GM23248 (cell line): ENCODE results near the gene LPCAT2. TPM values are rescaled to one million over a fixed set of nuclear protein-coding genes. Genes with fewer than 3 reads are reported as not detected.

Experiments
- DNase-seq: peaks from one replicate; pipeline ENCODE4 v3.0.0-alpha.2; 2015
- H2AFZ ChIP-seq: fragments of 200-600 bp; sonication (generic); 2 replicates; pipeline ENCODE4 v1.6.1; 2016; ENCODE audit warnings: antibody characterized with exemption
- H3F3A ChIP-seq: fragments of 200-600 bp; sonication (generic); 2 replicates; pipeline ENCODE4 v1.6.1; 2016; ENCODE audit warnings: mild to moderate bottlenecking, antibody characterized with exemption, mixed run types; ENCODE audit not compliant: insufficient read depth
- H3K27ac ChIP-seq: fragments of 200-600 bp; sonication (generic); 2 replicates; pipeline ENCODE4 v1.5.1; 2016; ENCODE audit warnings: mild to moderate bottlenecking
- H3K27me3 ChIP-seq: fragments of 200-600 bp; sonication (generic); replicated peaks from 2 replicates; pipeline ENCODE4 v1.6.1; 2016; ENCODE audit warnings: mild to moderate bottlenecking; ENCODE audit not compliant: insufficient read depth
- H3K36me3 ChIP-seq: fragments of 200-600 bp; sonication (generic); 2 replicates; pipeline ENCODE4 v1.6.1; 2016; ENCODE audit warnings: low read depth, mild to moderate bottlenecking
- H3K4me1 ChIP-seq: fragments of 200-600 bp; sonication (generic); 2 replicates; pipeline ENCODE4 v1.6.1; 2016; ENCODE audit warnings: mild to moderate bottlenecking; ENCODE audit not compliant: insufficient read depth
- H3K4me2 ChIP-seq: fragments of 200-600 bp; sonication (generic); one replicate; pipeline ENCODE4 v1.6.1; 2016; ENCODE audit warnings: mild to moderate bottlenecking; ENCODE audit not compliant: unreplicated experiment
- H3K4me3 ChIP-seq: fragments of 200-600 bp; sonication (generic); 2 replicates; pipeline ENCODE4 v1.5.1; 2016; ENCODE audit warnings: mild to moderate bottlenecking
- H3K79me2 ChIP-seq: fragments of 200-600 bp; sonication (generic); 2 replicates; pipeline ENCODE4 v1.6.1; 2016; ENCODE audit warnings: mild to moderate bottlenecking; ENCODE audit not compliant: insufficient read depth
- H3K9ac ChIP-seq: fragments of 200-600 bp; sonication (generic); 2 replicates; pipeline ENCODE4 v1.6.1; 2016; ENCODE audit warnings: mild to moderate bottlenecking
- H3K9me2 ChIP-seq: fragments of 200-600 bp; sonication (generic); 2 replicates; pipeline ENCODE4 v1.6.1; 2016; ENCODE audit warnings: mixed run types, mild to moderate bottlenecking, moderate library complexity; ENCODE audit not compliant: insufficient read depth
- H3K9me3 ChIP-seq: fragments of 200-600 bp; sonication (generic); one replicate; pipeline ENCODE4 v1.6.1; 2017; ENCODE audit warnings: low read depth
- H4K20me1 ChIP-seq: fragments of 200-600 bp; sonication (generic); 2 replicates; pipeline ENCODE4 v1.6.0; 2016; ENCODE audit not compliant: insufficient read depth
- EZH2 ChIP-seq: fragments of 200-600 bp; sonication (generic); IDR thresholded peaks from 2 replicates; pipeline ENCODE4 v1.6.1; 2018; ENCODE audit warnings: antibody characterized with exemption, mild to moderate bottlenecking; ENCODE audit not compliant: insufficient read depth, poor library complexity, severe bottlenecking
- EZH2phosphoT487 ChIP-seq: fragments of 200-600 bp; sonication (generic); IDR thresholded peaks from 2 replicates; pipeline ENCODE4 v1.6.1; 2018; ENCODE audit warnings: antibody characterized with exemption, moderate library complexity, mild to moderate bottlenecking, low read depth; ENCODE audit not compliant: insufficient read depth
- WGBS, 2 experiments: methylation state at CpG; one replicate each; pipeline ENCODE4 v1.1.6; 2015 to 2017; ENCODE audit warnings: low lambda C conversion rate in 2 of 2, low coverage in 1 of 2; ENCODE audit errors: missing lambda C conversion rate in 2 of 2; 5-methylcytosine and 5-hydroxymethylcytosine counted together
- in situ Hi-C: fragments of 300-500 bp; cut with MboI; formaldehyde crosslinking; loops from 2 replicates; pipeline ENCODE4 v1.15.0; 2020
- polyA plus RNA-seq: library from polyadenylated mRNA; unstranded; fragments of >200 nt; fragmentation: Nextera tagmentation; extraction: Ambion mirVana; gene quantifications from 2 replicates; pipeline ENCODE4 v1.2.1, GENCODE V29; 2016
- total RNA-seq: library from RNA; depleted of rRNA; stranded (reverse); fragments of >200 nt; shearing (Covaris generic); gene quantifications from 2 replicates; pipeline ENCODE4 v1.2.3, GENCODE V29; 2014

The LPCAT2 gene
- total and polyA plus RNA-seq, 2 experiments from 2014 or later: 11.4 to 12.4 TPM

GRCh38 chr16:55487048-55487803 lies 21.6 kb upstream of the LPCAT2 start:
- Histone ChIP-seq H3K27ac (peak overlapping the region; percentile 100), H2AFZ (no peak overlapping the region), H3K27me3 (no peaks in the 10 kb centered on the region), H4K20me1 (no peaks in the 10 kb centered on the region), H3K36me3 (peaks cover 82% of the 10 kb centered on the region), H3K79me2 (peaks cover 68% of the 10 kb centered on the region), H3K4me3 (peak overlapping the region; percentile 27; the same call in 1 of the 2 replicates), H3K9ac (peak overlapping the region; percentile 80), H3K9me3 (no peaks in the 10 kb centered on the region), H3K9me2 (no peaks in the 10 kb centered on the region), H3K4me2 (peak overlapping the region; percentile 76), H3F3A (peaks cover 61% of the 10 kb centered on the region), H3K4me1 (peaks cover 58% of the 10 kb centered on the region)
- WGBS, 2 experiments: 1 to 2% methylated on average over 13 of the region's 13 CpGs
- no peak for TF ChIP-seq EZH2phosphoT487
- no peak for TF ChIP-seq EZH2
- DNase-seq: peak; percentile 98
- in situ Hi-C loops: loop anchor here (25.0 kb wide), 1 partner anchor 875 kb away; no protein-coding TSS in a partner anchor

- no peak overlapping the region for H3K4me3 ChIP-seq
- H3K9me3 ChIP-seq: no peaks in the 10 kb centered on the region
- H2AFZ ChIP-seq: no peak overlapping the region
- TF ChIP-seq EZH2 (no peak), EZH2phosphoT487 (no peak)
- H3K36me3 ChIP-seq: peaks cover 79% of the 10 kb centered on the region
- in situ Hi-C loops: loop anchor here (25.0 kb wide), 1 partner anchor 874 kb away; no protein-coding TSS in a partner anchor
- peak; percentile 72 for DNase-seq
- peak overlapping the region; percentile 76 for H3K4me2 ChIP-seq
- peaks cover 66% of the 10 kb centered on the region for H3K79me2 ChIP-seq
- H3K4me1 ChIP-seq: peaks cover 49% of the 10 kb centered on the region
- H3K9ac ChIP-seq: peak overlapping the region; percentile 80
- no peaks in the 10 kb centered on the region for H3K27me3 ChIP-seq
- peak overlapping the region; percentile 100 for H3K27ac ChIP-seq
- peaks cover 62% of the 10 kb centered on the region for H3F3A ChIP-seq
- H4K20me1 ChIP-seq: no peaks in the 10 kb centered on the region
- H3K9me2 ChIP-seq: no peaks in the 10 kb centered on the region
- WGBS, 2 experiments: 72 to 79% methylated on average over 12 of the region's 12 CpGs
These were observed 20.6 kb upstream of the LPCAT2 start for GRCh38 chr16:55488306-55488705.

DNA sequence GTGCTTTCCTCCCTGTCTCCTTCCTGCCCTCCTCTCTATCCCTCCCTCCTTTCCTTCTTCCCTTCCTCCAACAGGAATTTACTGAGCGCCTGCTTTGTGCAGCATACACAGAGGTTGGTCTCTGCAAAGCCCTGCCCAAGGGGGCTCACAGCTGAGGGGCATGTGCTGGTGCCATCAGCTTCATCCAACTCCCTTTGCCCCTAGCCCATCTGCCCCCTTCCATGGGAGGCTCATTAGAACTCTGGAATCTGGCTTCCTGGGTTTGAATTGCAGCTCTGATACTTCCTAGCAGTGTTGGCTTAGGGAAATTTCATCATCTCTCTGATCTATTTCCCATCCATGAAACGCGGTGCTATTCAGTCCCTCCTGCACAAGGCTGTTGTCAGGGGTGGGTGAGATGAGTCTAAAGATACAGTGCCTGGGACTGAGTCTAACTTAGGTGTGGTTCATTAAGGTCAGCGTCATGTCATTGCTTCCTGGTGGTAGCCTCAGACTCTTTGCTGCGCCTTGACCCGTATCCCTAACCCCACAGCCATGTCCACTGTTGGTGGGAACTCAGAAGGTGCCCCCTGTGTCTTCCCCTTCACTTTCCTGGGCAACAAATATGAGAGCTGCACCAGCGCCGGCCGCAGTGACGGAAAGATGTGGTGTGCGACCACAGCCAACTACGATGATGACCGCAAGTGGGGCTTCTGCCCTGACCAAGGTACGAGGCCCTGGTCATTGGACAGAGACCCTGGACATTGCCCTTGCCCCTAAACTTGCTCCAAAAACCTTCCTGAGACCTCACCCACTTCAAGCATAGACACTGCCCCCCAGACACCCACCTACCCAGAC lies 19.5 kb upstream of the LPCAT2 start:
- TF ChIP-seq EZH2phosphoT487: no peak
- no peak for TF ChIP-seq EZH2
- H3K4me1 ChIP-seq: peaks cover 54% of the 10 kb centered on the region
- no peaks in the 10 kb centered on the region for H3K9me2 ChIP-seq
- in situ Hi-C loops: loop anchor here (25.0 kb wide), 1 partner anchor 873 kb away; no protein-coding TSS in a partner anchor
- peak overlapping the region; percentile 80; the same call in 1 of the 2 replicates for H3K9ac ChIP-seq
- H3K27ac ChIP-seq: peak overlapping the region; percentile 100
- peaks cover 79% of the 10 kb centered on the region for H3K36me3 ChIP-seq
- no peaks in the 10 kb centered on the region for H3K9me3 ChIP-seq
- no peak overlapping the region for H3K4me2 ChIP-seq
- H2AFZ ChIP-seq: no peak overlapping the region
- no peaks in the 10 kb centered on the region for H3K27me3 ChIP-seq
- peaks cover 58% of the 10 kb centered on the region for H3K79me2 ChIP-seq
- WGBS, 2 experiments: 86 to 89% methylated on average over 14 of the region's 14 CpGs
- H3K4me3 ChIP-seq: no peak overlapping the region
- H4K20me1 ChIP-seq: no peaks in the 10 kb centered on the region
- H3F3A ChIP-seq: peaks cover 64% of the 10 kb centered on the region
- DNase-seq: peak; percentile 29

GRCh38 chr16:55489956-55490265 lies 19.0 kb upstream of the LPCAT2 start:
- WGBS, 2 experiments: 94 to 100% methylated on average over 2 of the region's 2 CpGs
- in situ Hi-C loops: loop anchor here (25.0 kb wide), 1 partner anchor 872 kb away; no protein-coding TSS in a partner anchor
- Histone ChIP-seq H4K20me1 (no peaks in the 10 kb centered on the region), H3K36me3 (peaks cover 77% of the 10 kb centered on the region), H3K4me1 (peaks cover 56% of the 10 kb centered on the region), H3K79me2 (peaks cover 52% of the 10 kb centered on the region), H3K9me3 (no peaks in the 10 kb centered on the region), H3K9me2 (no peaks in the 10 kb centered on the region), H3K4me3 (no peak overlapping the region), H3K27me3 (no peaks in the 10 kb centered on the region), H3K4me2 (no peak overlapping the region), H3K27ac (peak overlapping the region; percentile 2; the same call in 1 of the 2 replicates), H3K9ac (no peak overlapping the region), H2AFZ (no peak overlapping the region), H3F3A (peaks cover 64% of the 10 kb centered on the region)
- DNase-seq: no peak
- TF ChIP-seq EZH2 (no peak), EZH2phosphoT487 (no peak)
